Measurements from ENCODE around the gene ZNF467.

ZNF467 gene

DNA sequence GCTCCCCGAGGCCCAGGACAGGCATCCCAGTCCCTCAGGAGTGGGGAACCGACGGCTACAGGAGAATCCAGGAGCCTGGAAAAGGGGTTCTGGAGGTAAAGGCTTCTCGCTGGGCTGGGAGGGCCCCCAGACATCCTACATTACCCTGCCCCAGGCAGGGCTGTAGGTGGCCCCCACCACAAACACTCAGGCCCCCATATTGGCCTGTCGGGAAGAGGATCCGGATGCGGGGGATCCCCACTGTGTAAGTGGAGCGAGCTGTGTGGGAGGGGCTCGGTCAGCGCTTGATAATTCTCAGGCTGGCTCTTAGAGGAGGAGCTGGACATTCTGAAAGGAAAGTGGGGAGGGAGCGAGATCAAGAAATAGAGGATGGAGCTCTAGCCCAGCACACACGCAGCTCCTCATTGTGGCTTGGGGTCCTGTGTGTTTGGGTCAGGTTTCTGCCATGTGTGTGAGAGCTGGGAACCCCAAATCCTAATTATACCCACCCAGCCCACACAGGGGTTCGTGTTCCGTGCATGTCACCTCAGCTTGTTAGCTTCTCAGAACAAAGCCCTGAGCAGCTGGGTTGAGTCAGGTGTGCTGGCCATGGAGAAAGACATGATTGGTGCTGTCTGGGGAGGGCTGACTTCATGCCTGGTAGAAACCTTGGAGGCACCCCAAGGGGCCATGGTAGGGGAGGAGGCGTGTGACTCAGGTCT lies 49.4 kb downstream of the ZNF467 start:
- DNase-seq: no peak

DNA sequence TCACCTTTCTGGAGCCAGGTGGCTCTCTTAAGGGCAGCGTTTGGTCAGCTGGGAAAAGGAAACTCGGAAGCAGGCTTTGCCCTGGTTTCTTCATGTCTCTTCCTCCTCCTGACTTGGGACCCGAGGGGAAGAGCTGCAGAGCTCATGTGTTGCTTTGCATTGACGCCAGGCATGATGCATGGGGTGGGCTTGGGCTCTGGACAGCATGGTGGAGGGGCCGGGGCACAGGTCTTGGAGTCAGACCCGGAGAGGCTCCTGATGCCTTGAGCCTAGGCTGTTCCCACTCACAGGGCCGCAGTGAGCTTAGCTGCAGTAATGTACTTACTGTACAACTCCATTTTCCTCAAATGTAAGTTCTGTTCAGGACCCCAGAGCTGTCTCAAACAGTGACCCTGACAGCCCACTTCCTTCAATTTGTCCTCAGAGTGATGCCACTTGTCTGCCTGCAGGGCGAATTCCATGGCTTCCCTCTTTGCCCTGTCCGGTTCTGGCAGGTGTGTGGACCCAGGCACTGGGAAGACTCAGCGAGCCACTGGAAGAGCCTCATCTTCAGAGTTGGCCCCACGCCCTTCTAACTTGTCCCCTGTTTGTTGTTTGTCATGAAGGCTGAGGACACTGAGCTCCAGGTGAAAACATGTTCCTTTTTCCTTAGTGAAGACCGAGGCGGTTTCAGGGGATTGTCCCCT lies 50.2 kb downstream of the ZNF467 start:
- DNase-seq: no peak

DNA sequence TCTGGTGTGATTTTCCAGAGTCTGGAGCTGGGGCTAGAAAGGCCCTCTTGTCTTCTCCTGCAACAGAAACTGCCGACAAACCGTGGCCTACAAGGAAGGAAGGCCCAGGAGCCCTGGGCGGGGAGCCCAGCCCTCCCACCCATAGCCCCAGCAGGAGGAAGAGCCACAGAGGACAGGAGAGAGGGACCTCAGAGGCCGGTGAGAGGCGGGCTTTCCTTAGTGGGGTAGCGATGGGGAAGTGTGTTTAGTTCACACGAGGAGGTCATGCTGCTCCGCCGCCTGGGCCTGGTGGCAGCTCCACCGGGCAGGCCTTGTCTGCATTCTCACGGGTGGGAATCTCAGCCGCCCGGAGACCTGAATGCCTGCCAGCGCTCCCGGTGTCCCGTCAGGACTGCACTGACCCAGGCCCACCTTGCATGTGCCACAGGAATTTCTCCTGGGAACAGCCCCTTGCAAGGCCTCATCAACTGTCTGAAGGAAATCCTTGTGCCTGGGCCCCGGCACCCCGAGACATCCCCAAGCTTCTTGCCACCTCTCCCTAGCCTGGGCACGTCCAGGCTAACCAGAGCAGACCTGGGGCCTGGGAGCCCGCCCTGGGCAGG lies 50.9 kb downstream of the ZNF467 start:
- no peak for DNase-seq

DNA sequence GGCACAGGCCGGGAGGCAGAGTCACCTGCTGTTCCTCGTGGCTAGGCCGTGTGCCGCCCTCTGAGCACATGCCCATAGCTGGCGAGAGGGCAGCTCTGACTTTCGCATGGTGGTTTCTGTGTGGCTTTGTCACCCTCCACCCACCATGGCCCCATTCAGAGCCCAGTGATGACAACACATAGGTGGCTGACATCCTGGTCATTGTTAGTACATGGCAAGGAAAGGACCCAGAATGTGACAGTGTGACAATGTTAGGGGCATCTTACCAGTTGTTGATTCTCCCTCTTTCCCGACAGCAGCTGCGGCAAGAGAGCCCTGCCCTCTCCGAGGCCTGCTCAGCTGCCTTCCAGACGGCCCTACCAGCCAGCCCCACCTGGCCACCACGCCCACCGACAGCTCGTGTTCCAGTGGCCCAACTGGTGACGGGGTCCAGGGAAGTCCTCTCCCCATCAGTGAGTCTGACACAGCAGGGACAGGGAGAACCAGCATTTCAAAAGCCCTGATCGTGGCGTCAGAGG lies 52.2 kb downstream of the ZNF467 start:
- no peak for DNase-seq

DNA sequence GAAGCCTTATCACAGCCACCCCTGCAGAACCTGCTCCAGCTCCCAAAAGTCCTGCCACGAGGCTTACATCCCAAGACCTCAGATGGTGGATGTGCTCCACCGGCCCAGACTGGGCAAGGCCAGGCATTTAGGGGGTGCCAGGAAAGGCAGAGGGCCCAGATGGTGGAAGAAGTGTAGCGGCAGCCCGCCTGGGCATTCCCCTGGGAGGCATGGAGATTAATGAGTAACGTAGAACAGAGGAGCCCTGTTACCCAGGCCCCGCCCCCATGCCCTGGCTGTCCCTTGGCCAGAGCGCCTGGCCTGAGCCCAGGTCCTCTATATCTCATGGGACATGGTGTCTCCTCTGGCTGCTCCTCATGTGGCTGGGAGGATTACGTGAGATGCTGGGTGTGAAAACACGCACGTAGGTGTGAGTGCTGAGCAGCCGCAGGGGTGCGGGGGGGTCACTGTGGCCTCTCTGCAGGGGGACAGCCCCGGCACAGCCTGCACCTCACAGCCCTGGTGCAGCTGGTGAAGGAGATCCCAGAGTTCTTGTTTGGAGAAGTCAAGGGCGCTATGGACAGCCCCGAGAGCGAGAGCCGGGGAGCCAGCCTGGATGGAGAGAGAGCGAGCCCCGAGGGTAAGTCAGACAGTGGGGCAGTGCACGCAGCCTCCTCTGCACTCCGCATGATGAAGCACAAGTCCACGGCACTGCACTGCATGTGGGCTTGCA lies 52.9 kb downstream of the ZNF467 start:
- DNase-seq: no peak

DNA sequence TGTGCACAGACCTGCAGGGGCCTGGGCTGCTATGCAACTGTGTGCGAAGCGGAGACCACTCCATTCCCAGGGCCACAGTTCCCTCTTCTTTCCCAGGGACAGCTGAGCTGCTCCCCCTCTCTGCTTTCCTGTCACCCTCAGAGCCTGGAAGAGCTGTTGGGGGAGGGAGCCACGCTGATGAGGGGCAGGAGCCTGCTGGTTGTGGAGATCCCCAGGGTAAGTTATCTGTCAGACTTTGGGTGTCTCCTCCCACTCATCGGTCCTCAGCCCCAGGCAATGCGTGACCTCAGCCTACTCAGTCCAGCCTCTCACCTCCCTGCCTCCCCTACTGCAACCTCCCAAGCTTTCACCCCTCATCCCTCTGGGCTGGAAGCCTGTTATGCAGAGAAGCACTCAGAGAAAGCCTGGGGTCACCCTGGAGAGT lies 53.5 kb downstream of the ZNF467 start:
- no peak for DNase-seq

DNA sequence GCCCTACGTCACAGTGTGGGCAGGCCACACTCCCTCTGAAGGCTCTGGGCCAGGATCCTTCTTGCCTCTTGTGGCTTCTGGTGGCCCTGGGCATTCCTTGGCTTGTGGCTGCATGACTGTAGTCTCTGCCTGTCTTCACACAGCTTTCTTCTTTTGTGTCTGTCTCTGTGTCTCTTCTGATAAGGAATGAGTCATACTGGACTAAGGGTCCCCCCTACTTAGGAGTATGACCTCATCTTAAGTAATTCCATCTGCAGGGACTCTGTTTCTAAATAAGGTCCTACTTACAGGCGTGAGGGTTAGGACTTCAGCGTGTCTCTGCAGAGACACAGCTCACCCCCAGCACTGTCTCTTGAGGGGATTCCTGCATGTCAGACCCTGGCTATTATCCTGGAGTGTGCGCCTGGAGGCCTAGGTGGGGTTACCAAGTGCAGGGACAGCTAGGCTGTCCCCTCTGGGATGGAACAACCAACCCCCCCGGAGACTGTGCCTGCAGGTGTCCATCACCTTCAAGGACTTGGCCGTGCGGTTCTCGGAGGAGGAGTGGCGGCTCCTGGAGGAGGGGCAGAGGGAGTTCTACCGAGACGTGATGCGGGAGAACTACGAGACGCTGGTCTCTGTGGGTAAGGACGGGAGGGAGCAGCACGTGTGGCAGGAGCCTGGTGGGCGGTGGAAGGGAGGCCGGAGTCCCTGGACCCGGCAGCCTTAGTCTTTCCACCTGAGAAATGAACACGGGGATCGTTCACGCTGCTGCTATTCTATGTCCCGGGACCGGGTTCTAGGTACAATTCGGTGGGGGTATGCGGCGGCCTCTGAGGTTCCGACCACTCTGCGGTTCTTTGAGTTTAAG lies 54.1 kb downstream of the ZNF467 start:
- no peak for DNase-seq

DNA sequence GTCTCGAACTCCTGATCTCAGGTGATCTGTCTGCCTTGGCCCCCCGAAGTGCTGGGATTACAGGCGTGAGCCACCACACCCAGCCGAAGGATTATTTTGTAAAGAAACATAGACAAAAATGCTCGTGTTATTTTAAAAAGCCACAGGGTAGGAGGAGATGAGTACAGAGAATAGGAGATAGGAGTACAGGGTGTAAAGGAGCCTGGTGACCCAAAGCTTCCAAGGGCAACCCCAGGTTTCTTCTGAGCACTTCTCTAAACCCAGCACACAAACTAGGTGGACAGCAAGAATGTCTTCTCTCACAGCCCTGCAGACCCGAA lies 54.7 kb downstream of the ZNF467 start:
- no peak for DNase-seq

DNA sequence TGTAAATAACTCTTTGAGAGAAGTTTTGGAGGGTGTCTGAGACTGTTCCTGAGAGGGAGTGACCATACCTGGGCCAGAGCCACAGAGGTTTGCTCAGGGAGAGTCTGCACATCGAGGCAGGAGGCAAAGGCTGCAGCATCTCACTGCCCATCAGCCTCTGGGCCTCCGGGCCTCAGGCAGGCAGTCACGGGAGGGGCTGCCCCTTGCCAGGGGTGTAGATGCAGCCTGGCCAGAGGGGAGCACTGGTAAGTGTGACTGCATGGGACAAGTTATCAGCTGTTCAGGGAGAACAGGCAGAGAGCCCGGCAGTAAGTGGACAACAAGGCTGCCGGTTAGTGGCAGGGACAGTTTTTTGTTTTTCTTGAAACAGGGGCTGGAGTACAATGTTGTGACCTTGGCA lies 55.9 kb downstream of the ZNF467 start:
- DNase-seq: no peak

DNA sequence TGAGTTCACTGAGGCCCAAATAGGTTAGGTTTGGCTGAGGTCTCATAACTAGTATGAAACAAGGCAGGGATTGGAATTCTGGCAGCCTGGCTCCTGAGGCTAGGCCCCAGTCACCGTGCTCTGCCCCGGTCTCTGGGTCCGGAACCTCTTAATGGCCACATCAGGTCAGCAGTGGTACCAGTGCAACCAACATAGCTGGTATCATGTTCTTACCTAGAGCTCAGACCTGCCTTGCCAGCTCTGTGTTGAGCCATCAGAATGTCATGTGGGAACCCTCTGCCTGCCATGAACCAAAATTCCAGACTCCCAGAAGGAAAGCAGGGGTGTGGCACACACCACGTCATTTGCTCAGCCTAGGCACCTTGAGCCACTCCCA lies 56.5 kb downstream of the ZNF467 start:
- no peak for DNase-seq

DNA sequence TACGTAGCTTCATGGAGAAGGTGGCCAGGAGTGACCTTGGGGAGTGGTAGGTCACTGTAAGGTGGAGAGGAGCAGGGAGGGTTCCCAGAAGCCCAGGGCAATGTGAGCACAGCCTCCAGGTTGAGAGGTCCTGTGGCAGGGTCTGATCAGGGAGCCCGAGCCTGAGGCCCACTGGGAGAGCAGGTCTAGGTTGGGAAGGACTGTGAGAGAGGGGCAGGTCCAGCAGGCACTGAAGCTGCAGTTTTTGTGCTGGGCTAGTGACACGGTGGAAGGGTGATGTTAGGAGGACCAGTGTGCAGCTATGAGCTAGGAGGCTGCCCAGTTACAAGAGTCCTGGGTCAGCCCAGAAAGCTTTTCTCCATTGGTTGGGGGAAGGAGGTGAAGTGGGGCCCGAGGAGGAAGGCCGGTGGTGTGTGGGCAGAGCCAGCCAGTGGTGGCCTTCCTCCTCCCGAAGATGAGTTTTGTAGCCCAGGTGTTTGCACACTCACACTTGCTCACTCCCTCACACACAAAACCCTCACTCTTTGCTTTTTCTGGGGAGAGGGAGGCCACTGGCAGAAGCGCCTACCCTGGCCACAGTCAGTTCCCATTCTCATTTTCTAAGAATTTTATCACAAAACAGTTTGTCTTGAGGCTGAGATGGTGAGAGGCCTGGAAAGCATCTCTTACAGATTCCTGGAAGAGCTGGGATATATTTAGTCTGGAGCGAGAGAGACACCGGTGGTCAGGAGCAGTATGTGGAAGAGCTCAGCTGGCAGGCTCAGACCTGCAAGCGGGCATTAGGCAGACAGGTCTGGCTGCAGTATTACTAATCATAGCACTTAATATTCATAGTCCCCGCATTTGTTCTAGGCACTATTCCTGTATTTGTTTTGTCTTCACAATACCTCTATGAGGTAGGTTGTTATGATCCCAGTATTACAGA lies 57.1 kb downstream of the ZNF467 start:
- DNase-seq: no peak

DNA sequence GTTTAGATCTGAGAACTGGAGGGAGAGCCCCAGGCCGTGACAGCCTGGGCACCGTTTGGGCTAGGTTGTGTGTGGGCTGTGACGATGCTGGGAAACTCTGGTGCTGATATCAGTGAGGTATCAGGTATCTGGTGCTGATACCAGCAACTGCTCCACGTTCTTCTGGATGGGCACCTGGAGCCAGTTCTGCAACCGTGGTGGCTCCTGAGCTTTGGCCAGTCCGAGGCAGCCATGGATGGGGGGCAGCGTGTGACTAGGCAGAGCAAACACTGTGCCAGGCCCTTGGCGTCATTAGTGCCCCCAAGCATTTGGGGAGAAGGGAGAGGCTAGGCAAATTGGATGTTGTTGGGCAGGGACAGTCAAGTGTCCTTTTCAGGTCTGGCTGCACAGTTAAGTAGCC lies 57.9 kb downstream of the ZNF467 start:
- DNase-seq: no peak

DNA sequence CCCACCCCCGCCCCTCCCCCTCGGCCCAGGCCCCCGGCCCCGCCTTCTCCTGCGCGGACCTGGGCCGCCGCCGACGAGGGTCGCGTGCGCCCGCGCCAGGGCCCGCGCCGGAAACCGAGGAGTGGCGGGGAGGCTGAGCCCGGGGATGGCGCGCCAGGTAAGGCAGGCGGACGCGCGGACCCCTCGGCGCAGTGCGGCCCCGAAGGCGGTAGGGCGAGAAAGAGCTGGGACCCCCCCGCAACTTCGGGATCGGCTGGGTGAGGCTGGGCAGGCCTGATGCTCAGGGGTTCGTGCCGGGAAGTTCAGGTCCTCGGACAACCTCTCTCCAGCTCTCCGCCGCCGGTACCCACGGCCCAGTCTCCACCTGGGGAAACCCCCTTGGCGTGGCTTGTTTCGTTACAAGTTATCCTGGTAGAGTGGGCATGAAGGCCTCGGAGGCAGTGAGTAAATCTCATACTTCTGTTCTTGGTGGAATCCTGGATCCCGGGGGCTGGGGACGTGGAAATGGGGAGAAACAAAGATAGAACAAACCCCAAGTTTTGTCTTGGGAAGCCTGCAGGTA lies 58.4 kb downstream of the ZNF467 start:
- DNase-seq: no peak

Data from 8988T (cell line).